Liver (tissue), 3 donors: ENCODE measurements around the gene GPBP1.

ENCODE experiments used
- ATF3 ChIP-seq: IDR thresholded peaks from 2 replicates; pipeline ENCODE4 v1.6.1; 2016; ENCODE audit warnings: antibody characterized with exemption
- CTCF ChIP-seq: fragments of 150-350 bp; IDR thresholded peaks from 2 replicates; pipeline ENCODE4 v1.5.1; 2017; ENCODE audit warnings: improper control_type of control experiment, low read depth, low read length; ENCODE audit not compliant: missing input control
- FOXA1 ChIP-seq: IDR thresholded peaks from 2 replicates; pipeline ENCODE4 v1.6.1; 2016; ENCODE audit warnings: antibody characterized with exemption
- HNF4A ChIP-seq, 2 donors: conservative IDR thresholded peaks; 2 replicates each; pipeline ENCODE4 v1.6.1; 2016; ENCODE audit warnings: antibody characterized with exemption in 2 of 2, mild to moderate bottlenecking in 2 of 2
- MAX ChIP-seq: IDR thresholded peaks from 2 replicates; pipeline ENCODE4 v1.6.1; 2016; ENCODE audit warnings: antibody characterized with exemption
- REST ChIP-seq: IDR thresholded peaks from 2 replicates; pipeline ENCODE4 v1.6.1; 2016; ENCODE audit warnings: antibody characterized with exemption, mild to moderate bottlenecking
- RXRA ChIP-seq, 2 donors: IDR thresholded peaks; 2 replicates each; pipeline ENCODE4 v1.6.1; 2017 to 2018; ENCODE audit warnings: antibody characterized with exemption in 2 of 2, mild to moderate bottlenecking in 1 of 2
- SP1 ChIP-seq: IDR thresholded peaks from 2 replicates; pipeline ENCODE4 v1.6.1; 2018; ENCODE audit warnings: antibody characterized with exemption, mild to moderate bottlenecking
- TAF1 ChIP-seq: conservative IDR thresholded peaks from 2 replicates; pipeline ENCODE4 v1.6.1; 2016; ENCODE audit warnings: antibody characterized with exemption, mild to moderate bottlenecking
- YY1 ChIP-seq: IDR thresholded peaks from 2 replicates; pipeline ENCODE4 v1.6.1; 2016; ENCODE audit warnings: antibody characterized with exemption, mild to moderate bottlenecking
- TF ChIP-seq, protein P1 (sequence below): IDR thresholded peaks from 2 replicates; pipeline ENCODE4 v1.6.1; 2016; ENCODE audit warnings: antibody characterized with exemption
- donor health status: healthy.
- donor health status: healthy.

DNA sequence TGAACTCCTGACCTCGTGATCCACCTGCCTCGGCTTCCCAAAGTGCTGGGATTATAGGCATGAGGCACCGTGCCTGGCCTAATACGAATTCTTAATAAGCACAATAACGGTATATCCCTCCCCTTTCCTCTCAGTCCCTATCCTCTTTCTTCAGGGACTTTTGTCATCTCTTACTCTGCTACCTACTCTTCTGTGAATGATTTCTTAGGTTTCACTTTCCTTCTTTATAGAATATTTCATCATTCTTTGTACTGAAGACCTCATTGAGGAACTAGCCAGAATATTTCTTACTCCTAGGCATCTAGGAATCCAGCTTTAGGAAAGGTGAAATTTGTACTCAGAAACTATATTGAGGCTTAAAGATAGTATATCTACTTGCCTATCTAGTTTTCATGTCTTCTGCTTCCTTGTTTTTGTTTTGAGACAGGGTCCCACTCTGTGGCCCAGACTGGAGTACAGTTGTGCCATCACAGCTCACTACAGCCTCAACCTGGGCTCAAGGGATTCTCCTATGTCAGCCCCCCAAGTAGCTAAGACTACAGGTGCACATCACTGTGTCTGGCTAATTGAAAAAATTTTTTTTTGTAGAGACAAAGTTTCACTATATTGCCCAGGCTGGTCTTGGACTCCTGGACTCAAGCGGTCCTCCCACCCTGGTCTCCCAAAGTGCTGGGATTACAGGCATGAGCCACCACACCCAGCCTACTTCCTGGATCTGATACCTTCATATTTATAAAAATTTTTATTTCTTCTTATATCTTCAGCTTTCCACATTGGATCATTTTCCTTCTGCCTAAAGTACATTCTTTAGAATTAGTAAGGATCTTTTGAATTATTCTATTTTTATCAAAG lies 69.7 kb downstream of the GPBP1 start:
- TF ChIP-seq CTCF (no peak), YY1 (no peak), REST (no peak), MAX (no peak), SP1 (no peak), RXRA (IDR thresholded peaks at IDR 0.05) (no peak), ATF3 (no peak), FOXA1 (no peak), TAF1 (no peak), HNF4A (conservative IDR thresholded peaks at IDR 0.05) (no peak)
- TF ChIP-seq, protein P1, sequence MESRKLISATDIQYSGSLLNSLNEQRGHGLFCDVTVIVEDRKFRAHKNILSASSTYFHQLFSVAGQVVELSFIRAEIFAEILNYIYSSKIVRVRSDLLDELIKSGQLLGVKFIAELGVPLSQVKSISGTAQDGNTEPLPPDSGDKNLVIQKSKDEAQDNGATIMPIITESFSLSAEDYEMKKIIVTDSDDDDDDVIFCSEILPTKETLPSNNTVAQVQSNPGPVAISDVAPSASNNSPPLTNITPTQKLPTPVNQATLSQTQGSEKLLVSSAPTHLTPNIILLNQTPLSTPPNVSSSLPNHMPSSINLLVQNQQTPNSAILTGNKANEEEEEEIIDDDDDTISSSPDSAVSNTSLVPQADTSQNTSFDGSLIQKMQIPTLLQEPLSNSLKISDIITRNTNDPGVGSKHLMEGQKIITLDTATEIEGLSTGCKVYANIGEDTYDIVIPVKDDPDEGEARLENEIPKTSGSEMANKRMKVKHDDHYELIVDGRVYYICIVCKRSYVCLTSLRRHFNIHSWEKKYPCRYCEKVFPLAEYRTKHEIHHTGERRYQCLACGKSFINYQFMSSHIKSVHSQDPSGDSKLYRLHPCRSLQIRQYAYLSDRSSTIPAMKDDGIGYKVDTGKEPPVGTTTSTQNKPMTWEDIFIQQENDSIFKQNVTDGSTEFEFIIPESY = no peak
